B cell (primary cell): ENCODE data around the gene MED8. TPM values are rescaled to one million over a fixed set of nuclear protein-coding genes. Genes with fewer than 3 reads are reported as not detected.

ENCODE experiments used
- ATAC-seq: fragments of 200-7000 bp; cut with Tn5 transposase; one replicate; pipeline ENCODE4 v1.10.0; 2021; ENCODE audit warnings: low read depth, mild to moderate bottlenecking, moderate number of reproducible peaks, moderate library complexity
- CTCF ChIA-PET: fragments of 350-600 bp; sonication (Branson Sonifier 250); formaldehyde crosslinking; loops from one replicate; lab custom pipeline; 2021; ENCODE audit warnings: antibody characterized with exemption, inconsistent platforms; lab: Charles Lee
- POLR2A ChIA-PET: fragments of 350-600 bp; sonication (Branson Sonifier 250); formaldehyde crosslinking; loops from one replicate; lab custom pipeline; 2021; ENCODE audit warnings: antibody characterized with exemption; lab: Charles Lee
- DNase-seq: peaks from one replicate; pipeline ENCODE4 v3.0.0; 2013
- H2AFZ ChIP-seq: 2 replicates; pipeline ENCODE4 v1.6.1; 2012; ENCODE audit warnings: mild to moderate bottlenecking, low read depth, low read length; ENCODE audit not compliant: insufficient read depth, poor library complexity, severe bottlenecking
- H3K27ac ChIP-seq, 2 donors: 1 replicate in 1 of 2; 2 replicates in 1 of 2; pipeline ENCODE4 v1.5.1; 2012 to 2013; ENCODE audit warnings: low read length in 2 of 2, mild to moderate bottlenecking in 2 of 2, moderate library complexity in 1 of 2
- H3K27me3 ChIP-seq, 4 experiments: fragments of 200-600 bp in 1 of 4; sonication (generic) in 1 of 4; replicated peaks in 1 of 4; 1 replicate in 2 of 4; 2 replicates in 2 of 4; pipeline versions ENCODE4 v1.6.1 to v1.7.0; 2013 to 2016; ENCODE audit warnings: low read length in 3 of 4, mild to moderate bottlenecking in 2 of 4, mixed read lengths in 1 of 4, moderate library complexity in 1 of 4; ENCODE audit not compliant: insufficient read depth in 4 of 4, control insufficient read depth in 3 of 4; ENCODE audit errors: control extremely low read depth in 1 of 4
- H3K36me3 ChIP-seq, 2 experiments: replicated peaks in 1 of 2; 1 replicate in 1 of 2; 2 replicates in 1 of 2; pipeline versions ENCODE4 v1.6.1 to v1.7.1; 2013; ENCODE audit warnings: low read length in 1 of 2; ENCODE audit not compliant: insufficient read depth in 2 of 2, control insufficient read depth in 1 of 2; ENCODE audit errors: control extremely low read depth in 1 of 2, extremely low read depth in 1 of 2
- H3K4me1 ChIP-seq, 2 donors: fragments of 200-600 bp in 1 of 2; sonication (generic) in 1 of 2; 1 replicate in 1 of 2; 2 replicates in 1 of 2; pipeline versions ENCODE4 v1.5.1 to v1.6.1; 2013 to 2017; ENCODE audit warnings: low read length in 2 of 2; ENCODE audit not compliant: control insufficient read depth in 2 of 2, insufficient read depth in 2 of 2
- H3K4me2 ChIP-seq: replicated peaks from 2 replicates; pipeline ENCODE3; 2012; ENCODE audit warnings: mild to moderate bottlenecking, low read depth, low read length; ENCODE audit not compliant: poor library complexity, severe bottlenecking
- H3K4me3 ChIP-seq, 5 experiments: fragments of 200-600 bp in 1 of 5; sonication (generic) in 1 of 5; 1 replicate in 3 of 5; 2 replicates in 2 of 5; pipeline versions ENCODE4 v1.5.1 to v1.7.0; 2011 to 2016; ENCODE audit warnings: low read length in 4 of 5, mild to moderate bottlenecking in 4 of 5, low read depth in 2 of 5, control low read depth in 1 of 5, moderate library complexity in 1 of 5; ENCODE audit not compliant: insufficient read depth in 1 of 5; ENCODE audit errors: control extremely low read depth in 1 of 5, extremely low read depth in 1 of 5
- H3K79me2 ChIP-seq: fragments of 200-600 bp; sonication (generic); one replicate; pipeline ENCODE4 v1.6.0; 2016; ENCODE audit warnings: low read length; ENCODE audit not compliant: control insufficient read depth, insufficient read depth
- H3K9ac ChIP-seq: fragments of 200-600 bp; sonication (generic); 2 replicates; pipeline ENCODE4 v1.6.1; 2017; ENCODE audit warnings: mild to moderate bottlenecking, low read length, moderate library complexity
- H3K9me3 ChIP-seq, 3 donors: one replicate each; pipeline versions ENCODE4 v1.6.1 to v1.7.1; 2013; ENCODE audit warnings: low read length in 2 of 3; ENCODE audit not compliant: control insufficient read depth in 2 of 3, insufficient read depth in 1 of 3; ENCODE audit errors: control extremely low read depth in 1 of 3
- H4K20me1 ChIP-seq: 2 replicates; pipeline ENCODE4 v1.6.0; 2012; ENCODE audit warnings: mild to moderate bottlenecking, low read length; ENCODE audit not compliant: insufficient read depth, control insufficient read depth, poor library complexity, severe bottlenecking
- H3K27ac Mint-ChIP-seq: one replicate; pipeline ENCODE4 v1.8.0; 2021; ENCODE audit warnings: mixed read lengths
- H3K27me3 Mint-ChIP-seq: one replicate; pipeline ENCODE4 v1.8.0; 2021; ENCODE audit warnings: mixed read lengths
- H3K4me1 Mint-ChIP-seq: one replicate; pipeline ENCODE4 v1.8.0; 2021; ENCODE audit warnings: mixed read lengths
- H3K4me3 Mint-ChIP-seq: one replicate; pipeline ENCODE4 v1.8.0; 2021; ENCODE audit warnings: mixed read lengths
- H3K9me3 Mint-ChIP-seq: one replicate; pipeline ENCODE4 v1.8.0; 2022; ENCODE audit warnings: mixed read lengths; ENCODE audit not compliant: insufficient read depth
- EZH2 ChIP-seq: IDR thresholded peaks from 2 replicates; pipeline ENCODE4 v1.6.1; 2012; ENCODE audit warnings: borderline replicate concordance, low read depth, mild to moderate bottlenecking, moderate library complexity, low read length; ENCODE audit not compliant: insufficient read depth, poor library complexity, severe bottlenecking
- WGBS: methylation state at CpG from one replicate; pipeline ENCODE4 v1.1.5; 2013; ENCODE audit warnings: missing lambda C conversion rate; ENCODE audit not compliant: insufficient coverage; 5-methylcytosine and 5-hydroxymethylcytosine counted together
- intact Hi-C: fragments of 100-400 bp; cut with micrococcal nuclease; formaldehyde crosslinking; loops from one replicate; pipeline ENCODE4 v1.10.0; 2022
- polyA plus RNA-seq: library from polyadenylated mRNA; depleted of rRNA; stranded (reverse); fragments of >200 nt; gene quantifications from 2 replicates; pipeline ENCODE4 v1.2.3, GENCODE V29; 2012
- total RNA-seq, 2 donors: library from RNA; stranded (reverse); fragments of 120-200 nt in 1 of 2; gene quantifications; 1 replicate in 1 of 2; 2 replicates in 1 of 2; pipeline versions ENCODE4 v1.2.3 to v1.2.4, GENCODE V29; 2013 to 2022
- TF ChIP-seq, protein P1 (sequence below): fragments of 200-600 bp; IDR thresholded peaks from one replicate; pipeline ENCODE4 v1.8.0; 2022; ENCODE audit warnings: antibody characterized with exemption, mild to moderate bottlenecking

MED8 gene
- total and polyA plus RNA-seq, 2 donors (not counting 1 experiment from before 2014, with no cell fraction given) = 12.0 to 30.0 TPM

GRCh38 chr1:43427524-43427923 lies 37.9 kb upstream of the MED8 start:
- DNase-seq (no peak), ATAC-seq (no peak)
- WGBS = 98% methylated on average over 13 of the region's 14 CpGs
- H3K4me2 ChIP-seq = no peak overlapping the region
- Mint-ChIP-seq H3K4me3 (no peak overlapping the region), H3K9me3 (no peaks in the 10 kb centered on the region), H3K4me1 (no peaks in the 10 kb centered on the region), H3K27me3 (no peaks in the 10 kb centered on the region), H3K27ac (no peak overlapping the region)
- H3K79me2 ChIP-seq = no peaks in the 10 kb centered on the region
- H2AFZ ChIP-seq = no peak overlapping the region
- CTCF ChIA-PET = interaction anchor here (1.2 kb wide), 1 partner anchor 201 kb away, joined by 4 read pairs; no protein-coding TSS in a partner anchor
- H3K9me3 ChIP-seq = no peaks in the 10 kb centered on the region
- POLR2A ChIA-PET = no interaction called here
- no peak overlapping the region for H3K27ac ChIP-seq
- H3K4me3 ChIP-seq = no peak overlapping the region
- no peaks in the 10 kb centered on the region for H3K27me3 ChIP-seq
- peaks cover 0 to 89% of the 10 kb centered on the region in 2 experiments for H3K36me3 ChIP-seq
- no peaks in the 10 kb centered on the region for H4K20me1 ChIP-seq
- no peak for TF ChIP-seq EZH2
- TF ChIP-seq, protein P1, sequence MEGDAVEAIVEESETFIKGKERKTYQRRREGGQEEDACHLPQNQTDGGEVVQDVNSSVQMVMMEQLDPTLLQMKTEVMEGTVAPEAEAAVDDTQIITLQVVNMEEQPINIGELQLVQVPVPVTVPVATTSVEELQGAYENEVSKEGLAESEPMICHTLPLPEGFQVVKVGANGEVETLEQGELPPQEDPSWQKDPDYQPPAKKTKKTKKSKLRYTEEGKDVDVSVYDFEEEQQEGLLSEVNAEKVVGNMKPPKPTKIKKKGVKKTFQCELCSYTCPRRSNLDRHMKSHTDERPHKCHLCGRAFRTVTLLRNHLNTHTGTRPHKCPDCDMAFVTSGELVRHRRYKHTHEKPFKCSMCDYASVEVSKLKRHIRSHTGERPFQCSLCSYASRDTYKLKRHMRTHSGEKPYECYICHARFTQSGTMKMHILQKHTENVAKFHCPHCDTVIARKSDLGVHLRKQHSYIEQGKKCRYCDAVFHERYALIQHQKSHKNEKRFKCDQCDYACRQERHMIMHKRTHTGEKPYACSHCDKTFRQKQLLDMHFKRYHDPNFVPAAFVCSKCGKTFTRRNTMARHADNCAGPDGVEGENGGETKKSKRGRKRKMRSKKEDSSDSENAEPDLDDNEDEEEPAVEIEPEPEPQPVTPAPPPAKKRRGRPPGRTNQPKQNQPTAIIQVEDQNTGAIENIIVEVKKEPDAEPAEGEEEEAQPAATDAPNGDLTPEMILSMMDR = no peak
- intact Hi-C loops = no loop called here
- H3K9ac ChIP-seq = no peak overlapping the region
- no peaks in the 10 kb centered on the region for H3K4me1 ChIP-seq

DNA sequence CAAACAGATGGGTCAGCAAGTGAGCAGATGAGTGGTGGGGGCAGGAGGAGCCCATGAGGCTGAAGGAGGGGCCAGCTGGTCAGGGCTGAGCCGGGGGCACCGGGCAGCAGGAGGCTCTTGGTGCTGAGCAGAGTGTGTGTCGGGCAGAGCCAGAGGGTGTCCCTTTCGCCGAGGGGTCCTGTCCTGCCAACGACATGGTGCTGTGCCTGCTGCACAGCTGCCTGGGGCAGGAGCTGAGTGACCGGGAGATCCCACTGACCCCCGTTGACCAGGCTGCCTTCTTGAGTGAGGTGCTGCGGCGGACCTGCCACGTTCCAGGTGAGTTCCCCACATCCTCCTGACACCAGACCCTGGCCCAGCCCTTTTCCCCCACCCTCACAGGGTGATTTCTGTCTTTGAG lies 36.6 kb upstream of the MED8 start:
- Histone ChIP-seq H3K9ac (no peak overlapping the region), H3K4me1 (no peaks in the 10 kb centered on the region), H2AFZ (no peak overlapping the region), H3K4me3 (no peak overlapping the region), H3K9me3 (no peaks in the 10 kb centered on the region), H3K36me3 (peaks cover 0 to 88% of the 10 kb centered on the region in 2 experiments), H3K4me2 (no peak overlapping the region), H3K27ac (no peak overlapping the region), H3K79me2 (no peaks in the 10 kb centered on the region), H4K20me1 (no peaks in the 10 kb centered on the region), H3K27me3 (no peaks in the 10 kb centered on the region)
- POLR2A ChIA-PET = interaction anchor here (0.5 to 1.1 kb wide), 2 partner anchors 59 to 502 kb away, joined by 3 to 5 read pairs; no protein-coding TSS in a partner anchor
- Mint-ChIP-seq H3K4me3 (no peak overlapping the region), H3K9me3 (no peaks in the 10 kb centered on the region), H3K4me1 (no peaks in the 10 kb centered on the region), H3K27ac (no peak overlapping the region), H3K27me3 (no peaks in the 10 kb centered on the region)
- 93% methylated on average over 11 of the region's 11 CpGs for WGBS
- intact Hi-C loops = no loop called here
- ATAC-seq = no peak
- CTCF ChIA-PET = no interaction called here
- TF ChIP-seq EZH2 = no peak
- no peak for DNase-seq
